ENCODE results near the gene ALG9.

- TF ChIP-seq CTCF (IDR thresholded peaks at IDR 0.05) (no peak), EZH2phosphoT487 (IDR thresholded peaks at IDR 0.05) (no peak), EZH2 (IDR thresholded peaks at IDR 0.05) (no peak)
Measured at GRCh38 chr11:111834432-111835163, 36.8 kb downstream of the ALG9 start.

Data from neural progenitor cell (in vitro differentiated cells).